NCI-H526 (cell line): ENCODE results near the gene ARHGDIB.

ENCODE experiments used
- DNase-seq, 2 experiments: peaks; one replicate each; lab custom pipeline; 2025; lab: John Stamatoyannopoulos, UW

The ARHGDIB gene

DNA sequence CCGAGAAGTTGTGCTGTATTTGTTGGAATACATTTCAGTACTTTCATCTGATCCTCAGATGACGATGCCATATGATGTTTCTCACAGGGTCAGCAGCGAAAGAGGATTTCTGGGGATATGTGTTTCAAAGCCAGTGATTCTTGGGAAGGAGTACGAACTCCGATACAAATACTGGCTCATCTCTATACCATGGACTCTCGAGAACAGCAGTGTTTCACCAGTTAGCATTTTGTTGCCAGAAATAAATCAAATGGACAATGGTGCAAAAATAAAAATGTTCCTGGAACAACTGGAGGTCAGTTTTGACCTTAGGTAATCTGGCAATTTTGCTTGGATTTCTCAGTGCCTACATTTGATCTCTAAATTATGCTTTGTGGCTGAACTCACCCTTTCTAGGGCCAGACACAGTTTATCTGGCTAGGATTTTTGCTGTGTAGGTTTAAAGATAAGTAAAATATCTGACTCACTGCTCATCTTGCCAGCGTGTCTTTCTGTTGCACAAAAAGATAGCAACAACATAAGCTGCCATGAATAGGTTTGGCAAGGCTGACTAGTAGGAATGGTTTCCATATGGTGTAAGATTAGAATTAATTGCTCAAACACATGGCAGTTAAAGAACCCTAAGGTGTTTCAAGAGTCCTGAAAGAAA lies 64.8 kb downstream of the ARHGDIB start:
- DNase-seq, result no peak

GRCh38 chr12:14893506-14894250 lies 67.7 kb downstream of the ARHGDIB start:
- no peak for DNase-seq

DNA sequence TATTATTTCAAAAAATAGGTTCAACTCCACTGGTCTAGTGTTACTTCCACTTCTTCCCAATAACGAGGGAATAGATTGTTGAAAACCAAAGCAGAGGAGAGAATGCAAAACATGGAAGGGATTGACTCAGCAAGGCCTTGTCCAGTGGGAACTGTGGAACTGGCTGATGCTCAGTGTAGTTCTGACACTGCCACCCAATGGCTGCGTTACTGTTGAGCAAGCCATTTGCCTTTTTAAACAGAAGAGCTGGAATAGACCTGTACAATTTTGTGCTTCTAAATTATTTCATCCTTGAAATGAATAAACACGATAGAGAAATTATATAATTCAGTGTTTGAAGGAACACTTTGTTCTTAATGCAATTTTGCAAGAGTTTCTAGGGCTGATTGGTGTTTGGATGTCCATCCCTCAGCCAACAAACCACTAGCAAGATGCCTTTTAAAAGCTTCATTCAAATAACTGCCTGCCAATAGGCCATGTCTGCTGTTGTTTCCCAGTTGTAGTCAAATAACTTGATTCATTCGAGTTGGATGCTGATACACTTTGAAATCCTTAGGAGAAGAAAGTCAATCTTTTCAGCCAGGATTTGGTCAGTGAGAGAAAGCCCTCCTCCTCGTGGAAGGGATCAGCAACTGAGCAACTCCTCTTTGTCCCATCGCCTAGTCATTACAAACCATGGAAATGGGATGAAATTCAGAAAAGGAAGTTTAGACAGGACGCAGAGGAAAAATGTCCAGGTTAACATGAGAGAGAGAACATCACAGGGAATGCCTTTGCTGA lies 68.5 kb downstream of the ARHGDIB start:
- DNase-seq, result peak in 1 of 2 experiments; percentile 23
